Activated CD4-positive, alpha-beta T cell treated with anti-CD3 and anti-CD28 coated beads, Interleukin-2, Interleukin-4, amounts not matched to agents 100 ng/mL and 50 ng/mL, durations not matched to agents 16 hours and 8 hours (primary cell): ENCODE data around the gene CARNS1.
A peak's percentile ranks its signal among the peaks of the same experiment; 100 is the strongest.

Source experiments
- DNase-seq: peaks from one replicate; pipeline ENCODE4 v3.0.0-alpha.2; 2020; ENCODE audit warnings: low spot score

CARNS1 gene, protein sequence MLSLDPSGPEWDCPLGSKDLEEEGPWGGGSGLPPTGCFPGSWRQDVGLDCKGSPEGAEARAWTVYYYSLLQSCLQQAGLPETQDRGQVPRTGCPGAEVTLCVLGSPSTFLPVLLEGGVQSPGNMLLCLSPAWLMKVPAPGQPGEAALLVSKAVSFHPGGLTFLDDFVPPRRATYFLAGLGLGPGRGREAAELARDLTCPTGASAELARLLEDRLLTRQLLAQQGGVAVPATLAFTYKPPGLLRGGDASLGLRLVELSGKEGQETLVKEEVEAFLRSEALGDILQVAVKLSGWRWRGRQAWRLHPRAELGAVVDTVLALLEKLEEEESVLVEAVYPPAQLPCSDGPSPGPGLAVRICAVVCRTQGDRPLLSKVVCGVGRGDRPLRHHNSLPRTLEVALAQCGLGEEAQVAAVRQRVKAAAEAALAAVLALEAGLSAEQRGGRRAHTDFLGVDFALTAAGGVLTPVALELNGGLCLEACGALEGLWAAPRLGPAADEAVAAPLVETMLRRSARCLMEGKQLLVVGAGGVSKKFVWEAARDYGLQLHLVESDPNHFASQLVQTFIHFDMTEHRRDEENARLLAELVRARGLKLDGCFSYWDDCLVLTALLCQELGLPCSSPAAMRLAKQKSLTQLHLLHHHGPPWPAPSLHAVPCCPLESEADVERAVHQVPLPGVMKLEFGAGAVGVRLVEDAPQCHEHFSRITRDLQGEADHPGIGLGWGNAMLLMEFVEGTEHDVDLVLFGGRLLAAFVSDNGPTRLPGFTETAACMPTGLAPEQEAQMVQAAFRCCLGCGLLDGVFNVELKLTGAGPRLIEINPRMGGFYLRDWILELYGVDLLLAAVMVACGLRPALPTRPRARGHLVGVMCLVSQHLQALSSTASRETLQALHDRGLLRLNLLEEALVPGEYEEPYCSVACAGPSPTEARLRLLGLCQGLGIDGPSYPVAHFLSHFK

DNA sequence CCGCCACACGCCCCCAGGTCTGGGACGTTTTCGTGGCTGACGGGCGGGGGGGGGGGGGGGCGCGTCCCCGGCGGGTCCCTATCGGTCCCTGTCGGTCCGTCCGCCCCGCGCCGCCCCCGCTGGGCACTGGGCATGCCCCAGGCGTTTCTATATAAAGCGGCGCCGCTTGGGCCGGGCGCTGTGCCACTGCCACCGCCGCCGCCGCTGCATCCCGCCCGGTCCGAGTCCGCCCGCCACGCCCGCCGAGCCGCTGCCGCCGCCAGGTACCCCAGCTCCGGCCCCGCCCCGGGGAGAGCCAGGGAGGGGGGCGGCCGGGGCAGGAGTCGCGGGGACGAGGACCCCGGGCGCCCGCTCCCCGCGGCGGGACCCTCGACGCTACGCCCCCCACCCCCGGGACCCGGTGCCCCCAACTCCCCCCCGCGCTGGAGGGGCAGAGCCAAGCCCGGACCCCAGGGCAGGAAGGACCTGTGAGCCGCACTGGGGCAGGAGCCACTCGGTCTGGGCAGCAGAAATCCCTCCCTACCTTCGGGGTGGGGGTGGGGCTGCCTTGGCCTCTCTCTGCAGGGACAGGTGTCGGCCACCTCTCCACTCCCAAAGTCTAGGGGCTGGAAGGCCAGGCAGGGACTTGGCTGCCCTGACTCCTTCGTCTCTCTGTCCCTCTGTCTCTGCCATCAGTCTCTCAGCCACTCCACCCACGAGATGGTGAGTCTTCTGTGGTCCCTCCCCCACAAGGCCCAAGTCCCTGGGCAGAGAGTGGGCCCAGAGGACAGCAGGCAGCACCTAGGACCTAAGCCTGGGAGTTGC, at the start of gene CARNS1:
CARNS1 (plus strand) TSS at position 178 of the 804 bp plus-strand sequence; CDS start at position 700, 522 bp downstream.
- DNase-seq: no peak

DNA sequence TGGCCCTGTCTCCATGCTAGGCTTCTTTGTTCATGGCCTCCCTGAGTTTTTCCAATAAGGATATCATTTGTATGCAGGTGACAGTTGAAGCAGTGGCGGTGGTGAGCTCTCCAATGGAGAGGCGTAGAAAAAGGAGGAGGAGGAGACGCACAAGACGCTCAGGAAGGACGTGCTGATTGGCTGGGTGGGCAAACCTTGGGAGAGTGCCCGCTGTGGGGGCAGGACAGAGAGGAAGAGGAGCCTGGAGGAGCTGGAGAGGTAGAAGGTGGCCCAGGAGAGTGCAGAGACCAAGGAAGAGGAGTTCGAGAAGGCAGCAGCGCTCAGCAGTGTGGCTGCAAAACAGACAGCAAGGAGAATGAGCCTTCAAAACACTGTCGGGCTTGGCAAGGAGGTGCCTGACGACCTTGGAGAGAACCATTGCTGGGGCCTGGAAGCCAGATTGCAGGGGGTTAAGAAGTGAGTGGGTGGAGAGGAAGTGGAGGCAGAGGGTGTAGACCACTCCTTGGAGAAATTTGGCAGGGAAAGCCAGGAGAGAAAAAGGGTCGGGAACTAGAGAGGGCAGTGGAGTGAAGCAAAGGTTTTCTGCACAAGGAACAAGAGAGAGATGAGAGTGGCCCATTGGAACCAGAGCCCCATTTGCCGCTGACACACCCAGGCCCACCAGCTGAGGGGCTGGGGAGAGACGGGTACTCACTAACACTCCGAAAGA, 49.6 kb upstream of the CARNS1 start:
- DNase-seq: no peak

DNA sequence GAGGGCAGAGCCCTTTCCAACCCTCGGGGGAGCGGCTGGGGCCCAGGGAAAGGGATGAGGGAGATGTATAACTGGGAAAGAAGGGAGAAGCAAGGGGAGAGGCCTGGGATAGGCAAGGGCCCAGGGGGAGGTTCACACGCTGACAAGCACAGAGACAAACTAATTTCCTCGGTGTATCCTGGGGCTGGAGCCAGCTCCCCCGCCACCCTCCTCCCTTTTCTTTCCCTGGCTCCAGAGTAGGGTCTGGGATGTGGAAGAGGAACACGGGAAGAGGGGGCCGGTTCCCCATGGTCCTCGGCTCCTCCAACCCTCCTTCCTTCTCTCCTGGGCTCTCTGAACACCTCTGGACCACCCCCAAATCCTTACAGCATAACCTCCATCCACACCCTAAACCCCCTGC, 48.9 kb upstream of the CARNS1 start:
- DNase-seq: no peak

DNA sequence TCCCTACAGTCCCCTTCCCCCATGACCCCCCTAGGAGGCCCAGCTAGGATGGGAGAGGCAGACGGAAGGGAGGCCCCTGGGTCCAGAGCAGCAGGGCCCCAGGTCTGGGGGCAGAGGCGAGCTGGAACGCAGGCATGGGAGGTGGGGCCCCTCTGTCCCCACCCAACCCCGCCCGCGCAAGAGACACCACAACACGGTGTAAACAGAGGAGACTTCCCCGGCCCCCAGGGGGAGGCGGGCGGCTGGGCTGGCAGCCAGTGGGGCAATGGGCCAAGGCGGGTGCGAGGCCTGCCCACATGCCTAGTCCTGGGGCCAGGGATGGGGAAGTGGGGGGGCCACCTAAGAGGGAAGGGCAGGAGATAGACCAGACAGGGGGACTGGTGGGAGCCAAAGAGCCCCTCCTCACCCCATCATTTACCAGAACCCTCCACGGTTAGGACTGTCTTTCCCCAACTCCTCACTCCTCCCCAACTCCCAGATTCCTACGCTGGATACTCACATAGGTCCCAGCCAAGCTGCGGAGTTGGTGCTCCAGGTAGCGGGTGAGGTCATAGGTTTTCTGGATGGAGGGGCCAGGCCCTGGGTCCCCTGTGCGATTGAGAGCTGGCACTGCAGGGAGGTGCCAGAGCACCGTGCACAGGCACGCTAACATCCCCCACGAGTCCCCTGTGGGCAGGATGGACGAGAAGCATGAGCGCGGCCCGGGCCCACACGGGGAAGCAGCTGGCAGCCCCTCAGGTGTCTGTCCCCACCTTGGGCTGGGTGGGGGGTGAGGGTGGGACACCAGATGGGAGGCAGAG, 48.3 kb upstream of the CARNS1 start:
- no peak for DNase-seq

DNA sequence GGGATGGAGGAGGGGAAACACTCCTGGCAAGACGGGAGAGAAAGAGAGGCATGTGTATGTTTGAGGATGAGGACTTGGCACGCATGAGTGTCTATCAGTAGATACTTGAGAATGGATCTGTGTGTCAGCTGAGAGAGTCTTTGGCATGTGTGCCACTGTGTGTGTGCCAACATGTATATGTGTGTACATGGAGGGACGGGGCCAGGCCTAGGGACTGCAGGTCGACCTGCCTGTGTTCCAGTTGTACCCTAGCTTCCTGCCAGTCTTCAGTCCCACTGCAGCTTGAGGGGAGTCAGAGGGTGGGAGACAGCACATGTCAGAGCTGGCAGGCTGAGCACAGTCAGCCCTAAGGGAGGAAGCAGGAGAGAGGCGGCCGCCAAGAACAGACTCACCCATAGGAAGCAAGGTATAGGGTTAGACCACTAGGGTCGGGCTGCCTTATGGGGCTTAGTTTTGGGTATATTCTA, 47.7 kb upstream of the CARNS1 start:
- DNase-seq: no peak

DNA sequence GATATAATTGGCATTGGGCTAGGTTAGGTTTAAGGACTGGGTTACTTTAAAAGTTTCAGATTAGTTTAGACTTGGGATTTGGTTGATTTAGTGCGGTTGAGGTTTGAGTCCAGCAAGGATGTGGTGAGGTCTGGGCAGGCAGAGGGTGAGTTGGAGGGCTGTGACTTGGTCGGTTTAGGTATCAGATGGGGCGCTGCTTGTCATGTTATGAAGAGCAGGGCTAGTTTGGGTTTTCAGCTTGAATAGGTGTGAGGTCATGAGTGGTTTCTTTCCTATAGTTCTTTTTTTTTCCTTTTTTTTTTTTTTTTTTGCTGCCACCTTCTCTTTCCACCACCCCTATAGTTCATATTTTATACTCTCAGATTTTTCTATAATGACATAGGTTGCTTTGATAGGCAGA, 46.9 kb upstream of the CARNS1 start:
- DNase-seq: peak; percentile 58

DNA sequence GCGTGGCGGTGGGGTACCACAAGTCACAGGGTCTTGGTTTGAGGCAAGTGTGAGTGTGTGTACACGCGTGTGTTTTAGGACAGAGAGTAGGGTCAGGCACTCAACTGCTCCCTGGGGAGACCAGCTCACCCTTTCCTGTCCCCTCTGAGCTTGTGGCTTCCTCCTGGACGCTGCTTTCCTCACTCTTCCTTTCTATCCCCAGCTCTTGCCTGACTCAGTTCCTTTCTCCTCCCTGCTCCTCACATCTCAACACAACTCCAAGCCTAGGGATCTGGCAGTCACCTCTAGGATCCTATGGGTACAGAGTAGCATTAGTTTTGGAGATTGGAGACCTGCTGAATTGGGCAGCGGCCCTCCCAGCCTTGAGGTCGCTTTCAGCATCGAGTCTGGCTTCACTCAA, 46.2 kb upstream of the CARNS1 start:
- no peak for DNase-seq

DNA sequence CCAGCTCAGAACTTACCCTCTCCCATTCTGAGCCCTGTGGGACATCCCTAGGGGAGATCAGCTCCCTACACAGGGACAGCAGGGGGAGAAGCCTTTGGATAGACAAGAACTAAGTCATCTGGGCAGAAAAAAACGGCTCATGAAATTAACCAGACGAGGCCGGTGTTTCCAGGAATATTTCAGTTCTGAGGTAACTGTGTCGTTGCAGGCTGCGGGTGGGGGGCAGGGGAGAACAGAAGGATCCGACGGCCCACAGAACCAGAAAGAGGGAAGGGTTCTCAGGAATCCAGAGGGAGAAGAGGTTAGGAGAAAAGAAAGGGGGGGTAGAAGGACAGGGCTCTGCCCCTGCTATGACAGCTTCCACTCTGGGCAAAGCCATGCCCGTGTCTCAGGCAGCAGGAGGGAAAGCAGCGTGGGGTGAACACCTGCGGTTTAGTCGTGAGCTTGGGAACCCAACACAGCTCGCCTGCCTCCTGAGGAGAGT, 45.6 kb upstream of the CARNS1 start:
- no peak for DNase-seq

DNA sequence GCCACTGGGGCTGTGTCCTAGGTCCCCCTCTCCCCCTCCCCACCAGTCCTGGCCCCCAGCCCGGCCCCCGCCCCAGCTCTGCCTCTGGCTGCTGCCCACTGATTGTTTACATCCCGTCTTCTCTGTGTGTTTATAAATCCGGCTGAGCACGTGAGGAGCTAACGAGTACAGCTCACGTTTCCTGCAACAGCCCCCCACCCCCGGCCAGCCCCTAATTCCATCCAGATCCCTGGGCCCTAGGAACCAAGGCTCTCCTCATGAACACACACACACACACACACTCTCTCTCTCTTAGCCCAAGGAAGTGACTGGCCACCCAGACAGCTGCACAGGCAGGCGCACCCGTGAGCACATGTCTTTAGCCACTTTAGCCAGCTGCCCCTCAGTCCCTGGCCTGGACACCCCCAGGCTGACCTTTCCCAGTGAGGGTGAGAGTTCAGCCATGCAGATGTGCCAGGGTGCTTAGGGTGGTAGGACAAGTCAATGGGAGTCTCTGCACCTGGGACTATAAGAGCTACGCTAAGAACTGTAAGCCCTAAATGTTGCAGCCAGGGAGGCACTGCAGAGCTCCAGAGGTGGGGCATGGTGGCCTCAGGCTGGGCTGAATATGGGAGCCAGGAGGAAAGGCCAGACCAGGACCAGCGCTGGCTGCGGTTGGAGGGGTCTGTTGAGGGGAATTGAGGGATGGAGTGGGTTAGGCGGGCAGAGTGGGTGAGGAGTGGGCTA, 45.0 kb upstream of the CARNS1 start:
- no peak for DNase-seq

DNA sequence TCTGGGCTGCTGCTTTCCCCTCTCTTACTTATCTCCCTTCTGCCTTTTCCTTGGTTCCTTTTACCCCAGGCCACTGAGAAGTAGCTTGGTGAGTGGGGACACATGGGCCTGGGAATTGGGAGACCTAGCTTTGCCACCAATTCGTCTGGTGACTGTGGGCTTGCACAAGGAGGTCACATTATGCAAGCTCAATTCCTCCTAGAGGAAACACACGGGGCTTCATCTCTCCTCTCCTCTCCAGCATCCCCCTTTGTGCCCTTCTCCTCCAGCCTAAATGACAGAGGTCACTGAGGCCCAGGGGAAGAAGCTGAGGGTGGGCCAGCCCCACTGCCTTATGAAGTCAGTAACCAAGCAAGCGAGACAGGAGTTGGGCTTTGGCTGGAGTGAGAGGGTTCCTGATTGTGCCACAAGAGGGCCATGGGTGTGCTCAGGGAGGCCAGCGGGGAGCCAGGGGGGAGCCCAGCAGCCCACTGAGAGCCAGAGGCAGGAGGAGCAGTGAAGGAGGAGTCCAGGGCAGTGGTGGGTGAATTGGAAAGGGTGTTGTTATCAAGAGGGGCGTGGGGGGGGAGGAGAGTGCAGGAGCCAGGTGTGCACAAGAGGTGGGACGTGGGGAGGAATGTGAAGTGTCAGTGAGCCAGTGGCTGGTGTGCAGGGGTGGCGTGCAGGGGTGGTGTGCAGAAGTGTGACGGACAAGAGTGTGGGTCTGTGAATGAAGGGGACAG, 44.1 kb upstream of the CARNS1 start:
- no peak for DNase-seq

DNA sequence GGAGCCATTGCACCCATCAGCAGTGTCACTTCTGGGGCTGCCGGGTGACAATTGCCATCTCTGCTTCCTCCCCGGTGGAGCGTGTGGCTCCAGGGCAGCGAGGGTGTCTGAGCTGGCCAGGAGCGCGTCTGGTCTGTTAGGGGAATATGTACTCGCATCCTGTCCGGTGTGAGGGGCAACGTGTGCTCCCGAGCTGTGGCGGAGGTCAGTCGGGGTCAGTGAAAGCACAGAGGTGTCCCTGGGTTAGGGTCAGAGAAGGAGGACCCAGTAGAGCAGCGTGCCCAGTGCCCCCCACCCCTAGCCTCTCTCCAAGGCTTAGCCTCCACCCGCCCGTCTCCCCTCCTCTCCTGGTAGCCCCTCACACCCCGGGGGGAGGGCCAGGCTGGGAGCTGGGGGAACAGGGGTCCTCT, 43.6 kb upstream of the CARNS1 start:
- DNase-seq: no peak

DNA sequence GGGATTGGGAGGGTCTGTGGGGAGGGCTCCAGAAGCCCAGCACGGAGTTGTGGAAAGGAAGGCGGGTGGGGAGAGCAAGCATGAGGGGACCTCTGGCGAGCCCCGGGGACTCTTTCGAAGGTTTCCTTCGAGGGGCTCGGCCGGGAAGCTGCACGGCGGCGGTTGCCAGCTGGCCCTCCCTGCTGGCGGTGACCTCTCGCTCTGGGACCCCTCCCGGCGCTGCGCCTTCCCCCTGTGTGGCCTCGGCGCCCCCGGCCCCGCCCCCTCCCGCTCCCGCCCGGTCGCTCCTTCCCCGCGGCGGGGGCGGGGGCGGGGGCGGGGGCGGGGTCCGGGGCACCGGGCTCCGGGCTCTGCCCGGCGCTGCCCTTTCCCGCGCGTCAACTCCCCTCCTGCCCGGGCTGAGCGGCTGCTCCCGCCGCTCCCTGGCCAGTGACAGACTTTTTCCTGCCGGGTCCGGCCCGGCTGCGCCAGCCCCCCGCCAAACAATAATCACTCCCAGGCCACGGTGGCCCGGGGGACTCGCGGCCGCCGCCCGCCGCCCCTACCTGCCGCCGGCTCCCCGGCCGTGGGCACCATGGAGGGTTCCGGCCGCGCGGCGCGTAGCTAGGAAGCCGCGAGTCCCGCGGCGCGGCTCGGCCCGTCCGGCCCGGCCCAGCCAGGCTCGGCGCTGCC, 43.0 kb upstream of the CARNS1 start:
- no peak for DNase-seq

DNA sequence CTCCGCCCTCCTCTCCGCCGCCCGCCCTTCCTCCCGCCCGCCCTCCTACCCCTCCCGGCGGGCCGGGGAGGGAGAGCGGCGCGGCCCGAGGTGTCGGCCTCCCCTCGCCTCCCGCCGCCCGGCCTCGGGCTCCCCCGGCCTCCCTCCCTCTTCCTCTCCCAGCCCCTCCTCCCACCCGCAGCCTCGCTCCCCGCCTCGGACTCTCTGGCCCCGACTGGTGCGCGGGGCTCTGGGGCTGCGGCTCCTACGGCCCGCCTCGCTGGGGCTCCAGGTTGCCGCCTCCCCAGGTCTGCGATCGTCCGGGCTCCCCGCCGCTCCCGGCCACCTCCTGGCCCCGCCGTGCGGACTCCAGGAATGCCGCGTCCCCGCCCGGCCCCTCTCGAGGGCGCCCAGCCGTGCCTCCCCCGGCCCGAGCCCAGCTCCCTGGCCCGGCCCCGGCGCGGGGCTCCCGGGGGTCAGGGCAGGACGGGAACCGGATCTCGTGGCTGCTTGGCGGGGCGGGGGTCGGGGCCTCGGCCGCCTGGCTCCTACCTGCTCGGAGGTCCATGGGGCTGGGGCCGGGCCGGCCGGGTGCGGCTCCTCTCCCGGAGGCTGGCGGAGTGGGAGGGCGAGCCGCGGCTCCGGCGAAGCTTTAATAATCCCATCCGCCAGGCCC, 42.4 kb upstream of the CARNS1 start, which contains the start of gene CLCF1:
CLCF1 (minus strand) TSS at position 606 of the 655 bp plus-strand sequence; CDS start at position 547, 59 bp downstream.
- no peak for DNase-seq

DNA sequence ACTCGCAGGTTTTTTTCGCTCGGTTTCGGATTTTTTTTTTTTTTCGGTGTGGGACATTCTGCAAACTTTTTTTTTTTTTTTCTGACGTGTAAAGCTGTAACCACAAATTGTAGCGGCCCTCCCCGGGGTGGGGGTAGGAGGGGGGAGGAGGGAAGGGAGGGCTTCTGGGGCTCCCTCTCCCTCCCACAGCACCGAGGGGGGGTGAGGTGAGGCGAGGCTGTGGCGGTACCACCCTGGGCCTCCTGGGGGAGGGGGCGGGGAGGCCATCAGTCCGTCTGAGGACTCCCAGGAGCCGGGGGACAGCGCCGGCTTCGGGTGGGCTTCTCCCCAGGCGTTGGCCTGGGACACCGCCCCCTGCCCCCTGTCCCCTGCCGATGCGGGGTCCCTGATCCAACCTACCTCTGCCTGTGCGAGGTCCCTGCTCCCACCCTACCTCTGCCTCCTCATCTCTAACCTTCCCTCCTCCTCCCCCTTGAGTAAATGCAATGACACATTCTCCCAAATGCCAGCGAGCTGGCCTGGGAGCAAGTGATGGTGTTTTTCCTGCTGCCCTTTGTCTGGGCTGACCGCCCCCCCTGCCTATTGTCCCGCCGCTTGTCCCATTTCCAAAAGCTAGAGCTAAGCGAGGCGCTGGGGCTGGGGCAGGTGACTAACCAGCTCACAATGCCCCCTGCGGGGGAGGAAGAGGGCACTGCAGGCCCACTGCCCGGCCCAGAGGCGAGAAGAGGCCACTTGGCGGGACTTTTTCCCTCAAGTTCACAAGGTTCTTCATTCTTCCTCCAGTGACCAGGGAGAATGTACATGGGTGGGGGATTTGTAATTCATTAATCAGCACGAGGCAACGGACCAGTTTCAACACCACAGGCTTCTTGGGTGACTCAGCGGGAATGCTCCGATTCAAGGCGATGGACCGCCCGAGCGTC, 41.6 kb upstream of the CARNS1 start:
- DNase-seq: no peak

DNA sequence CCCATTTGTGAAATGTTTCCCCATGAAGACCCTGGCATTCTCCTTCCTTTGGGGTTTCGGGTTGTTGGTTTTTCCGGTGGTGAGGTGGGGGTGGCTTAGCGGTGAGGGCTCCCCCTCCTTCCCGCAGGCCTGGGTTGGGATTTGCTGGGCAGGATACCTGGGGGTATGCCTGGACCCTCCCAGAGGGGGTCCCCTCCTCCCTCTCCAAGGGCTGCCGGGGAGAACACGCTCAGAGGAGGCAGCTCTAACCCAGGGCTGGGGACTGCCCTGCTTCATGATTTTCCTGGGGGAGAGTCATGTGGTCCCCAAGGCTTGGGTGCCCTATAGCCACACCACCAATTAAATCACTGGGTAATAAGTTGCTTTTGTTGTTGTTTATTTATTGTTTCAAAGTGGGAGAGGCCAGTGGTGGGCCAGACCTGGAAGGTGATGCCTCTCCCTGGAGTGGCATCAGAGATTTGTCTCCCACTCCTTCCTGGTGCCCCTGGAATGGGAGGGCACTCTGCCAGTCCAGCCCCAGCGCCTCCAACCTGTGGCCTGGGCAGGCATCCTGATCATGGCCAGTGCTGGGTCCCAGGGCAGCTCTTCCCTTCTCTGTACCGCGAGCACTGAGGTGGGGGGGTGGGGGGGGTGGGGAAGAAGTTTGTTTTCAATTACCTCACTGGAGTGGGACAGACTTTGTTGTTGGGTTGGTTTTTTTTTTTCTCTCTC, 40.8 kb upstream of the CARNS1 start:
- no peak for DNase-seq
